ENCODE data around the gene PCNT. TPM values are rescaled to one million over a fixed set of nuclear protein-coding genes. Genes with fewer than 3 reads are reported as not detected.

The PCNT gene
- total and polyA plus RNA-seq, 10 donors = 6.4 to 43.7 (median 35.4) TPM

GRCh38 chr21:46356005-46356338 is 32.0 kb downstream of the PCNT start:
- no peak for DNase-seq
- no peaks in the 10 kb centered on the region for H3K4me1 ChIP-seq
- H3K4me3 ChIP-seq = no peak overlapping the region
- H3K27ac ChIP-seq = peak overlapping the region in 1 of 8 donors; percentile 38
- H3K9me3 ChIP-seq = no peaks in the 10 kb centered on the region
- no peaks in the 10 kb centered on the region for H3K27me3 ChIP-seq (replicated peaks in 1 of 7)
- TF ChIP-seq CTCF (IDR thresholded peaks at IDR 0.05 in 8 of 11, conservative IDR thresholded peaks at IDR 0.05 in 3 of 11) (no peak), POLR2A (IDR thresholded peaks at IDR 0.05) (no peak), POLR2AphosphoS5 (IDR thresholded peaks at IDR 0.05) (no peak)
- 94 to 96% (median 96%) methylated on average over 11 to 13 of the region's 13 CpGs for WGBS, 5 donors
- peaks cover 0 to 99% (median 72%) of the 10 kb centered on the region in 6 donors for H3K36me3 ChIP-seq
- intact Hi-C loops (cut with DNase I; ENCODE audit: low total_unique reads) = no loop called here

DNA sequence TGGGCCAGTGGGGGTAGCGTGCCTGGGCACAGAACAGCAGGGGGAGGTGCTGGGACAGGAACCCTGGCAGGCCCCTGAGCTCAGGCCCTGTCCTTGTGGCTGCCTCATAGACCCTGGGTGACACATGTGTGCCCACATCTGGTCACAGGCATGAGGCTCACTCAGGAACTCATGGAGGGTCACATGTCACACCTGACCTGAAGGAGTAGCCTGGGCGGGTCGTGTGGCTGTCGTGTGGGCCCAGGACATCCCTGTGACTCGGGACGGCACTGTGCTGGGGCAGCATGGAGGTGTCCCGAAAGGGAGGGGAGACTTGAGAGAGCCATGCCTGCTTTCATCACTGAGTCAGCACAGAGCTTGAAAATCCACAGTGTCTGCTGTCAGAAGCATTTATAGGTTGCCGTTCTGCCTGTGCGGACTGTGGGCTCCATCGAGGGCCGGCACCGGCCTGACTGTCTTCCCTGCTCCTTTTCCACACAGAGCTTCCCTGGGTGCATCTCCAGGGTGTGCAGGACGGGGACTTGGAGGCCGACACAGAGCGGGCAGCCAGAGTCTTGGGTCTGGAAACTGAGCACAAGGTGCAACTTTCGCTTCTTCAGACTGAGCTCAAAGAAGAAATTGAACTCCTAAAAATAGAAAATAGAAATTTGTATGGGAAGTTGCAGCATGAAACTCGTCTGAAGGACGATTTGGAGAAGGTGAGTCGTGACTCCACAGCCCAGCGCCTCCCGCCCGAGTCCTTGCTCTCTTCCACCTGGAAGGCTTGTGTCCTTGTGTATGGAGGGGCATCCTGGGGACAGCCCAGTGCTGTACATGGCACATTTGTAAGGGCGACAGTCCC is 32.8 kb downstream of the PCNT start:
- DNase-seq = no peak
- 78 to 88% (median 84%) methylated on average over 18 to 23 of the region's 23 CpGs for WGBS, 5 donors
- Histone ChIP-seq H3K4me1 (no peaks in the 10 kb centered on the region), H3K36me3 (peaks cover 0 to 99% (median 71%) of the 10 kb centered on the region in 6 donors), H3K9me3 (no peaks in the 10 kb centered on the region), H3K4me3 (no peak overlapping the region), H3K27ac (peak overlapping the region in 3 of 8 donors; percentile 21 to 38 (median 31)), H3K27me3 (replicated peaks in 1 of 7) (no peaks in the 10 kb centered on the region)
- intact Hi-C loops (cut with DNase I; ENCODE audit: low total_unique reads) = no loop called here
- TF ChIP-seq CTCF (IDR thresholded peaks at IDR 0.05 in 8 of 11, conservative IDR thresholded peaks at IDR 0.05 in 3 of 11) (no peak), POLR2A (IDR thresholded peaks at IDR 0.05) (no peak), POLR2AphosphoS5 (IDR thresholded peaks at IDR 0.05) (no peak)

- Histone ChIP-seq H3K27ac (peak overlapping the region in 3 of 8 donors; percentile 21 to 38 (median 31)), H3K4me3 (no peak overlapping the region), H3K36me3 (peaks cover 0 to 99% (median 69%) of the 10 kb centered on the region in 6 donors), H3K9me3 (no peaks in the 10 kb centered on the region), H3K27me3 (replicated peaks in 1 of 7) (no peaks in the 10 kb centered on the region), H3K4me1 (peaks cover 0 to under 1% (median 0%) of the 10 kb centered on the region in 6 donors)
- no peak for DNase-seq
- TF ChIP-seq CTCF (IDR thresholded peaks at IDR 0.05 in 8 of 11, conservative IDR thresholded peaks at IDR 0.05 in 3 of 11) (no peak), POLR2A (IDR thresholded peaks at IDR 0.05) (no peak), POLR2AphosphoS5 (IDR thresholded peaks at IDR 0.05) (no peak)
- intact Hi-C loops (cut with DNase I; ENCODE audit: low total_unique reads) = no loop called here
- WGBS, 5 donors = 73 to 81% (median 81%) methylated on average over 4 of the region's 4 CpGs
Observed at GRCh38 chr21:46357335-46357604, 33.3 kb downstream of the PCNT start.

DNA sequence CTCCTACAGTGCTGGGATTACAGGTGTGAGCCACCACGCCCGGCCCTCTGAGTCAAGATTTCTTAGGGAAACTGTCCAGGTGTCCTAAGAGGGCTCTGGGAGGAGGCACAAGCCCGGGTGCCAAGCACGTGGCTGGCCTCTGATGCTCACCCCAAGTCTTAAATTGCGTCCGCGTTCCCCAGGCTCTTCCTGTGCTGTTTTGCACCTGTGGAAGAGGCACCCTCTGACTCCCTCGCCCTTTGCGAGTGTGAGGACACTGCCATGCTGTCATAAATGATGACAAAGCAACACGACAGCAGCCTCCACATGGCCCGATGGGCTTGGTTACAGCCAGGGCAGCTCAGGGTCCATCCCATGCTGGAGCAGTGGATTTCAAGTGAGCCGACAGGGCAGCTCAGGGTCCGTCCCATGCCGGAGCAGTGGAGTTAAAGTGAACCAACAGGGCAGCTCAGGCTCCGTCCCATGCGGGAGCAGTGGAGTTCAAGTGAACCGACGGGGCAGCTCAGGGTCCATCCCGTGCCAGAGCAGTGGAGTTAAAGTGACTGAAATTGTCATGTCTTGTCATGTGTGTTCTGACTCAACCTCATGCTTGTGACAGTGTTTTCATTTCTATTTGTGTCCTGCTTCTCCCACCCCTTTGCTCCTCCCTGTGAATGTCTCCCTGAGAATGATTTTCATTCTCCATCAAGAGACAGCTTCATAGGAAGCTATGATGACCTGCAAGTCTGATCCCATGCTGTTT is 33.9 kb downstream of the PCNT start:
- no peaks in the 10 kb centered on the region for H3K27me3 ChIP-seq (replicated peaks in 1 of 7)
- peaks cover 0 to 99% (median 67%) of the 10 kb centered on the region in 6 donors for H3K36me3 ChIP-seq
- no peaks in the 10 kb centered on the region for H3K9me3 ChIP-seq
- H3K27ac ChIP-seq = peak overlapping the region in 1 of 8 donors; percentile 38
- no peak for DNase-seq
- no peak overlapping the region for H3K4me3 ChIP-seq
- intact Hi-C loops (cut with DNase I; ENCODE audit: low total_unique reads) = no loop called here
- WGBS, 5 donors = 90 to 98% (median 93%) methylated on average over 19 of the region's 19 CpGs
- TF ChIP-seq POLR2A (IDR thresholded peaks at IDR 0.05) = no peak
- TF ChIP-seq CTCF (IDR thresholded peaks at IDR 0.05 in 8 of 11, conservative IDR thresholded peaks at IDR 0.05 in 3 of 11) = no peak
- peaks cover 0 to 6% (median 0%) of the 10 kb centered on the region in 6 donors for H3K4me1 ChIP-seq

All from spleen (tissue), 11 donors.